Mucosa of stomach (tissue), 1 donor: ENCODE data around the gene RHO.
"Not testable (repeated sequence)": the region's sequence is repeated elsewhere in the genome, so short reads cannot be mapped to it uniquely, and the experiment has no call there.

Experiments used
- H3K27me3 ChIP-seq: one replicate; pipeline ENCODE4 v1.7.0; 2013; ENCODE audit warnings: mild to moderate bottlenecking, low read length; ENCODE audit not compliant: control insufficient read depth, insufficient read depth
- H3K36me3 ChIP-seq: one replicate; pipeline ENCODE4 v1.7.0; 2013; ENCODE audit warnings: low read length; ENCODE audit not compliant: control insufficient read depth, insufficient read depth
- H3K4me1 ChIP-seq: one replicate; pipeline ENCODE4 v1.7.0; 2013; ENCODE audit warnings: mild to moderate bottlenecking, low read length; ENCODE audit not compliant: control insufficient read depth, insufficient read depth
- H3K4me3 ChIP-seq: one replicate; pipeline ENCODE4 v1.7.0; 2013; ENCODE audit warnings: low read length
- H3K9ac ChIP-seq: one replicate; pipeline ENCODE4 v1.7.0; 2013; ENCODE audit warnings: mild to moderate bottlenecking, low read length, moderate library complexity
- H3K9me3 ChIP-seq: one replicate; pipeline ENCODE4 v1.7.0; 2013; ENCODE audit warnings: mild to moderate bottlenecking, low read length, moderate library complexity; ENCODE audit not compliant: control insufficient read depth
- donor health status: Pancreatic carcinoma.

RHO gene

DNA sequence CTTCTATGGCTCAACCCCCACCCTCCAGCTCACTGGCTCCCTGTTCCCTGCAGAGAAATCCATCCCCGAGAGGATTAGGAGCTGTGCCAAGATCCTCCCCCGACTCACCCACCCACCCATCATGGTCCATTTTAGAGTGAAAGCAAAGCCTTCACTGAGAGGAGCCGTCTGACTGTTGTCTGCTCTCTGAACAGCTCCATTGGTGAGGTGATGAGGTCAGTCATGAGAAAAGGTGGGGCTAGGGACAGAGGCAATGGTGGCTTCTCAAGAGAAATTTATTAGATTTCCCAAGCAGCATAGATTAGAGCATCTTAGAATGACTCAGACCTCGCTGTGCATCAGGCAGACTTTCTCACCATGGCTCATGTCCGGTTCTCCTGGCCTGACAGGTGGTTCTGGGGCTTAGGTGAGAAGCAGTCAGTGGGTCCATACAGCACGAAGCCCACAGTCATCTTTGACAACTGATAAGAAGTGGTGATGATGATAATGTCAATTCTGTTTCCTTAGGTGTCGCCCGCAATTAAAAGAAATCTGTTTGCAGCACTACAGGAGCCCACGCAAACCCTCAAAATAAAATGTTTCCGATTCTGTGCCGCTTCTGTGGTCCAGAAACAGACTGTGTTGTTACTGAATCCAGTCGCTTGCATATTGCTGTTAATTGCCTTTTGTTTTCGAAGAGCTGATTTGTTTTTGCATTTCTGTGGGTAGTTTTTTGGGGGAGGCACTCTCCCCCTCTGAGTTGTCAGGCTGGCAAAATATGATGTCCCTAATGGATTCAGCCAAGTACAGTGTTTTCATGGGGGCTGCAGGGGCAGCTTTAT lies 24.8 kb upstream of the RHO start:
- H3K9ac ChIP-seq, result no peak overlapping the region
- no peaks in the 10 kb centered on the region for H3K4me1 ChIP-seq
- H3K4me3 ChIP-seq, result no peak overlapping the region
- no peaks in the 10 kb centered on the region for H3K27me3 ChIP-seq
- peaks cover 7% of the 10 kb centered on the region for H3K36me3 ChIP-seq
- no peaks in the 10 kb centered on the region for H3K9me3 ChIP-seq

DNA sequence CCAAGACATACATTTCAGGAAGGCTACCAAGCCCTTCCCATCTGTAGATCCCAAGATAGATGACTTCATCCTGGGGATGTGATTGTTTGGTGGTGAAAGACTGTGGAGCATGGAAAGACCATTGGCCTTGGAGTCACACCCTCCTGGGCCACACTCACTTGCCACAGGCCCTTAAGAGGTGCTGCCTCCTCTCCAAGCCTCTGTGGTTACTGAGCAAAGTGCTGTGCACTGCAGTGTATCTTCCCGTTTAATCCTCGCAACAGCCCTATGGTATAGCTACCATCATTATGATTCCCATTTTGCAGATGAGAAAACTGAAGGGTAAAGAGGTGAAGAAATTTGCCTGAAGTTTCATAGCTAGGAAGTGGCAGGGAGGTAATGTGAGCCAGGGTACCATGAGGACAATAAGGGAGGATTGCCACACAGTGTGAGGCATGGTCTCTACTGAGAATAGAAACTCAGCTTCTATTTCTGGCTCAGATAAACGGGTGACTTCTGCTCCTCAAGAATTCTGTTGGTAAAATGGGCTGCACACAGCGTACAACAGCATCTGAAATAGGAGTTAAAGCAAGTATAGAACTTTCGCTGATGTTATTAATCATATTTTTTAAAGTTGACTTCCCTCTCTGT lies 23.9 kb upstream of the RHO start:
- Histone ChIP-seq H3K27me3 (no peaks in the 10 kb centered on the region), H3K4me3 (no peak overlapping the region), H3K9me3 (no peaks in the 10 kb centered on the region), H3K9ac (no peak overlapping the region), H3K36me3 (peaks cover 7% of the 10 kb centered on the region), H3K4me1 (no peaks in the 10 kb centered on the region)

DNA sequence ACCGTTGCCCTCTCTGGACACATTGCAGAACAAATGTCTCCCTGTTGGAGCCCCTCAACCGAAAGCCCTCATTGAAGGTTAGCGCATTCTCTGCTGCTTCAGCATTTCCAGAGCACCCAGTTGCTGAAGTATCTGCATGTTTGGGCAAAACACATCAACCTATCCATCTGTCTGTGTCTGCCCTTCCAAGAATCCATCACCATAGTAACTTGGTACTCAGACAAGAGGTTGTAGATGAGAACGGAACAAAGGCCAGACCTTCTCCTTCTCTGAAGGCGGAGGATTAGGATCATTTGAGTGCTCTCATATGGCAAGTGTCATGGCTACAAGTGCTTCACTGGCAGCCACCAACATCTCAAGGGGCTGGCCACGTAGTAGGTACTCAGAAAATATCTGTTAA lies 23.1 kb upstream of the RHO start:
- Histone ChIP-seq H3K27me3 (no peaks in the 10 kb centered on the region), H3K9ac (no peak overlapping the region), H3K4me1 (no peaks in the 10 kb centered on the region), H3K9me3 (no peaks in the 10 kb centered on the region), H3K36me3 (peaks cover 2% of the 10 kb centered on the region), H3K4me3 (no peak overlapping the region)

DNA sequence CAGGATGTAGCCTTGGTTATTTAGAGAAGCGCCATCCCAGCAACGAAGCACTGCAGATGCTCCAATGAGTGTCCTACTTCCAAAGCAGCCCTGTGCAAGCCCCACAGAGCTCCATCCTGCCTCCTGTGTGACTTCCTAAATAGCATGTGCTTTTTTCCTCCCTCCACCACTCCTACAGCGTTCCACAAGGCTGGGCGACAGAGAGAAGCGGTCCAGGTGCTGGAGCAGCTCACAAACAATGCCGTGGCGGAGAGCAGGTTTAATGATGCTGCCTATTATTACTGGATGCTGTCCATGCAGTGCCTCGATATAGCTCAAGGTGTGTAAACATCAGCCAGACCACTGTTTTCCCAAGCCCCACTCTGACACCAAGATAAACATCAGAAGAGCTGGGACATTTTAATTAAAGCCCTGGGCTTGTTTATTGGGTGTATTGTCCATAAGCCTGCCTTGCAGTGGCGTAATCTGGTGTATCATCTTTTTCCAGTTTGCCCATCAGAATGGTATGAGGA lies 22.2 kb upstream of the RHO start:
- Histone ChIP-seq H3K9me3 (no peaks in the 10 kb centered on the region), H3K4me3 (no peak overlapping the region), H3K27me3 (no peaks in the 10 kb centered on the region), H3K36me3 (no peaks in the 10 kb centered on the region), H3K9ac (no peak overlapping the region), H3K4me1 (no peaks in the 10 kb centered on the region)

DNA sequence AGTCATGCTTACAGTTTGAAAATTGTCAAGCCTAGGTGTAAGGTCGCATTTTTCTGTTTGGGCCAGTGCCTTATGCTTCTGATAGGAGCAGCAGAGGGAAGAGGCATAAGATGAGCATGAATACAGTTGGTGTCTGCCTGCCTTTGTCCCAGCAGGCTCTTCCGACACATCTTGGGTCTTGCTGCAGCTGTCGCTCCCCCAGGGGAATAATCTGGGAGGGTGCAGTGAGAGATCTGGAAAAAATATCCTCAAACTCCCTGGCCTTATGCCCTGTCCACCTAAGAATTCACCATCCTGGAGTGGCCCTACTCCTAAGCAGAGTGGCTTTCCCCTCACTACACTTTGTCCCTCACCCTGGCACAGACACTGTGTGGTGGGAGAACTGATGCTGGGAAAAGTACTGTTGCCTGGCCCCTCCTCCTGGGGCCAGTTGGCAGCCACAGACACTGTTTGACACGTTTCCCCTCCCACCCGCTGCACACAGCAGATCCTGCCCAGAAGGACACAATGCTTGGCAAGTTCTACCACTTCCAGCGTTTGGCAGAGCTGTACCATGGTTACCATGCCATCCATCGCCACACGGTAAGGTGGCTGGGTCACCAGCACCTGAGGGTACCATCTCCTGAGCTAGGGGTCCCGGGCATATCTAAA lies 21.1 kb upstream of the RHO start:
- Histone ChIP-seq H3K27me3 (no peaks in the 10 kb centered on the region), H3K9ac (no peak overlapping the region), H3K36me3 (peaks cover 3% of the 10 kb centered on the region), H3K4me3 (no peak overlapping the region), H3K9me3 (no peaks in the 10 kb centered on the region), H3K4me1 (no peaks in the 10 kb centered on the region)

DNA sequence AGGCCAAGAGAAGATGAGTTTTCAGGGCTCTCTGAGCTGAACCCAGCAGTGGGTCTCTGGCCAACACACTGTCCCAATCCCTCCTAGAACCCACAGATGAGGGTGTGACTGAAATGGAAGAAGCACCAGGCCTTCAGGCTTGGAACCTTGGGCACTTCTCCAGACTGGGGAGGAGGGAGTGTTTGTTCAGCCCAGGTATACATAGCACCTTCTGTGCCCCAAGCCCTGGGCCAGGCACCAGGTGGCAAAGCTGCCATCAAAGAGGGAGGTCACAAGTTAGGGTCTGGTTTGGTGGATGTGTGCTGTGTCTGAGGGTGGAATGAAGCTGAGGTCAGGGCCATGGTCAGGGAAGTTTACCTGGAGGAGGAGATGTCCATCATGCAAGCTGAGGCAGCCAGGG lies 15.8 kb upstream of the RHO start:
- no peaks in the 10 kb centered on the region for H3K27me3 ChIP-seq
- H3K4me3 ChIP-seq, result no peak overlapping the region
- H3K4me1 ChIP-seq, result no peaks in the 10 kb centered on the region
- H3K36me3 ChIP-seq, result peaks cover 4% of the 10 kb centered on the region
- H3K9ac ChIP-seq, result no peak overlapping the region
- H3K9me3 ChIP-seq, result no peaks in the 10 kb centered on the region

DNA sequence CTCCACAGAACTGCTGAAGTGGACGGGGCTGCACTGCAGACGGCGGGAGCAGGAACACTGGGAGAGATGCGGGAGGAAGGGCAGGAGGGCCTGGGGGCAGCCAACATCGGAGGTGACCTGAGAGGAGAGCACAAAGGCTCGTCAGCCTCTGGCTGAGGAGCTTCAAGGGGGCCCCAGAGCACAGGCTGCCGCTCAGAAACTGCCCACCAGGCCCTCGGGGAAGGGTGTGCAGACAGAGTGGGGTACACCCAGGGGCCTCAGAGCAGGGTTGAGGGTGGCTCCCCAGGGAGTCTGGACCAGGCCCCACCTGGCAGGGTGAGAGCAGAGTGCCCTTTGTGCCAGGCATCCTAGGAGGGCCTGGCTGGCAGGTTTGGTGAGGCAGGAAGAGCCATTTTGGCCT lies 14.7 kb upstream of the RHO start:
- no peak overlapping the region for H3K9ac ChIP-seq
- no peaks in the 10 kb centered on the region for H3K4me1 ChIP-seq
- no peaks in the 10 kb centered on the region for H3K9me3 ChIP-seq
- H3K4me3 ChIP-seq, result no peak overlapping the region
- peaks cover 4% of the 10 kb centered on the region for H3K36me3 ChIP-seq
- H3K27me3 ChIP-seq, result no peaks in the 10 kb centered on the region

DNA sequence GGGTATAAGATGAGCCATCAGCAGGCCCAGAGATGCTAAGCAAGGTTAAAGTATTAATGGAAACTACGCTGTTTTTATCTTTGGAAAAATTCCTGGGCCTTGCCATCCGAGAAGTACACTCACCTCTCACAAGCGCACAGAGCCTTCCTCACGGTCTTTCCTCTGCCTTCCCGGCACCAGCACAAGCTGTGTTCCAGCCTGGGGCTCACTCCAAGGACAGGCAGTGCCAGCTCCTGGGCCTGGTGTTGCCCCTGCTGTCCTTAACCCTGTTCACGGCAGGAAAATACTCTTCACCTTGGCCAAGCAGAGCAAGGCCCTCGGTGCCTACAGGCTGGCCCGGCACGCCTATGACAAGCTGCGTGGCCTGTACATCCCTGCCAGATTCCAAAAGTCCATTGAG lies 14.3 kb upstream of the RHO start:
- Histone ChIP-seq H3K36me3 (peaks cover 4% of the 10 kb centered on the region), H3K4me3 (no peak overlapping the region), H3K9ac (no peak overlapping the region), H3K4me1 (no peaks in the 10 kb centered on the region), H3K9me3 (no peaks in the 10 kb centered on the region), H3K27me3 (no peaks in the 10 kb centered on the region)

DNA sequence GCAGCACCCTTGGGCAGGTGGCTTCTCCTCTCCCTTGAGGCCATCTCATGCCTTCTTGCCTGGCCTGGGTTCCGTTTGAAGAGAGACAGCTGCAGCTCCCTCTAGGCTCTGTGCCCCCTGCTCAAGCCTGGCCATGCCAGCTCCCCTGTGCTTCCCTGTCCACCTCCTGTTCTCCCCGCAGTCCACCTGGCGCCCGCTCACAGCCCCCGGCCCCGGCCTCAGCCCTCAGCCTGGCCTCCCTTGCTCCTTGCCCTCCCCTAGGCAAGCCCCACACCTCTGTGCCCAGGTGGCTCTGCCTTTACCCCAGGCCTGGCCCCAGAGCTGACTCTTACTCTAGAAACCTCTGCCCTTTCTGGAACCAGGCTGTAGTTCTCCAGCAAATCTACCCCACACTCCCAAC lies 13.9 kb upstream of the RHO start:
- Histone ChIP-seq H3K4me1 (no peaks in the 10 kb centered on the region), H3K9ac (no peak overlapping the region), H3K36me3 (peaks cover 4% of the 10 kb centered on the region)

DNA sequence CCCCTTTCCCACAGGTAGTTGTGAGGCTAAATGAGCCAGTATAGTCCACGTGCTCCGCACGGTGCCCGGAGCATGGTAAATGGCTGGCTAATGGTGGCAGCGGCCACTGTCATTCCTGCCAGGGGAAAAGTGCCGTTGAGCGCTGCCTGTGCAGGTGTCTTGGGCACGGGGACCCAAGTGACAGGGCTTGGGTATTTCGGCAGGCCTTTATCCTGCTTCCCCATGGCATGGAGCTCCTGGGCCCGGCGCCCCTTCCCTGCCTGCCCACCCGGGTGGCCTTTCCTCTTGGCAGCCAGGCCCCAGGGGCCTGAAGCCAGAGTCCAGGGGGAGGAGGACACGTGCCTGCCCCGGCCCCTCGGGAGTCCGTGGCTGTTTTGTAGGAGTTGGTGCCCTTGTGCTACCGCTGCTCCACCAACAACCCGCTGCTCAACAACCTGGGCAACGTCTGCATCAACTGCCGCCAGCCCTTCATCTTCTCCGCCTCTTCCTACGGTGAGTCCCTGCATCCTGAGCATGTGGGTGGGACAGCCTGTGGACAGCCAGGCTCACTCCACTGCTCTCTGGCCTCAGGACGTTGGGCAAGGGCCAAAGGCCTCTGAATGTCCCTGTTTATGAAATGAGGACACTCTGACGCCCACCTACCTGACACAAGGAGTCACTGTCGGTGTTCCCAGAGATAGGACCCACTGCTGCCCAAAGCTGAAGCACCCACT lies 13.2 kb upstream of the RHO start:
- H3K27me3 ChIP-seq, H3K4me3 ChIP-seq, H3K9ac ChIP-seq, H3K36me3 ChIP-seq, H3K9me3 ChIP-seq, H3K4me1 ChIP-seq: not testable (repeated sequence)

More for the DNA sequence above, 13.9 kb upstream of the RHO start:
- Histone ChIP-seq H3K27me3 (no peaks in the 10 kb centered on the region), H3K4me3 (no peak overlapping the region), H3K9me3 (no peaks in the 10 kb centered on the region)

DNA sequence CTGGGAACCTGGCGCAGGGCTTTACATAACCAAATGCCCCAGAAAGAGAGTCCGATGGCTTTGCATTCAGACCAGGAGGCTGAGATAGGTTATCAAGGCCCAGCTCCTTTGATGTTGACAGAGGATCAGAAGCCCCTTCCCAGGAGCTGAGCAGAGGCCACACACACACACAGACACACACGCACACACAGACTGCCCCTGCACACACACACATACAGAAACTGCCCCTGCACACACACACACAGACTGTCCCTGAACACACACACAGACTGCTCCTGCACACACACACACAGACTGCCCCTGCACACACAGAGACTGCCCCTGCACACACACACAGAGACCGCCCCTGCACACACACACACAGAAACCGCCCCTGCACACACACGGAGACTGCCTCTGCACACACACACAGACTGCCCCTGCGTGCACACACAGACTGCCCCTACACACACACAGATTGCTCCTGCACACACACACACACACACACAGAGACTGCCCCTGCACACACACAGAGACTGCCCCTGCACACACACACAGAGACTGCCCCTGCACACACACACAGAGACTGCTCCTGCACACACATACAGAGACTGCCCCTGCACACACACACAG lies 12.5 kb upstream of the RHO start:
- not testable (repeated sequence) for H3K9me3 ChIP-seq, H3K4me3 ChIP-seq

More for the DNA sequence above, 12.5 kb upstream of the RHO start:
- not testable (repeated sequence) for H3K9ac ChIP-seq, H3K27me3 ChIP-seq, H3K4me1 ChIP-seq, H3K36me3 ChIP-seq
